SH-SY5Y (cell line): ENCODE data around the gene B3GNT7.

Experiments used
- GATA2 ChIP-seq: IDR thresholded peaks from 2 replicates; pipeline ENCODE4 v1.6.1; 2011; ENCODE audit warnings: mild to moderate bottlenecking, low read depth, low read length
- GATA3 ChIP-seq: IDR thresholded peaks from 2 replicates; pipeline ENCODE4 v1.6.1; 2011; ENCODE audit warnings: low read depth, mild to moderate bottlenecking, low read length, moderate library complexity

- TF ChIP-seq GATA2 (no peak), GATA3 (no peak)
Observed at GRCh38 chr2:231384109-231384435, 11.4 kb upstream of the B3GNT7 start.
